HG03469 (cell line): ENCODE results near the gene TNFRSF9.
"Not testable (repeated sequence)": the region's sequence is repeated elsewhere in the genome, so short reads cannot be mapped to it uniquely, and the experiment has no call there.

ENCODE experiments used
- ATAC-seq: cut with Tn5 transposase; IDR thresholded peaks from one replicate; pipeline ENCODE4 v1.9.1; 2021; ENCODE audit warnings: mild to moderate bottlenecking, moderate library complexity, moderate number of reproducible peaks; ENCODE audit not compliant: unreplicated experiment

Gene TNFRSF9

GRCh38 chr1:7961216-7962013 is 20.8 kb upstream of the TNFRSF9 start, which contains the start of gene PARK7:
Gene PARK7 (plus strand): TSS chr1:7961711. CDS start chr1:7962786, 1,075 bp downstream.
- peak; percentile 83 for ATAC-seq

GRCh38 chr1:7960867-7961215 is 20.2 kb upstream of the TNFRSF9 start:
- ATAC-seq: no peak

DNA sequence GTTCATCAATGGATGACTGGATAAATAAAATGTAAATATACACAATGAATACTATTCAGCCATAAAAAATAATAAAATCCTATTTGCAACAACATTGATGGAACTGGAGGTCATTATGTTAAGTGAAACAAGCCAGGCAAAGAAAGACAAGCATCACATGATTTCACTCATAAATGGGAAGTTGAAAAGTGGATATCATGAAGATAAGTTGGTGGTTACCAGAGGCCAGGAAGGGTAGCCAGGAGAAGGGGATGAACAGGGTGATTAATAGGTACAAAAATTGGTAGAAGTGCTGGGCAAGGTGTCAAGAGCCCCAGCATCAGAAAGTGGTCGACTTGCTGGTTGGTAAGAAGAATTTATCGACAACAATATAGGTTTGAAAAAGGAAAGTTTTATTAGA is 19.5 kb upstream of the TNFRSF9 start:
- no peak for ATAC-seq

DNA sequence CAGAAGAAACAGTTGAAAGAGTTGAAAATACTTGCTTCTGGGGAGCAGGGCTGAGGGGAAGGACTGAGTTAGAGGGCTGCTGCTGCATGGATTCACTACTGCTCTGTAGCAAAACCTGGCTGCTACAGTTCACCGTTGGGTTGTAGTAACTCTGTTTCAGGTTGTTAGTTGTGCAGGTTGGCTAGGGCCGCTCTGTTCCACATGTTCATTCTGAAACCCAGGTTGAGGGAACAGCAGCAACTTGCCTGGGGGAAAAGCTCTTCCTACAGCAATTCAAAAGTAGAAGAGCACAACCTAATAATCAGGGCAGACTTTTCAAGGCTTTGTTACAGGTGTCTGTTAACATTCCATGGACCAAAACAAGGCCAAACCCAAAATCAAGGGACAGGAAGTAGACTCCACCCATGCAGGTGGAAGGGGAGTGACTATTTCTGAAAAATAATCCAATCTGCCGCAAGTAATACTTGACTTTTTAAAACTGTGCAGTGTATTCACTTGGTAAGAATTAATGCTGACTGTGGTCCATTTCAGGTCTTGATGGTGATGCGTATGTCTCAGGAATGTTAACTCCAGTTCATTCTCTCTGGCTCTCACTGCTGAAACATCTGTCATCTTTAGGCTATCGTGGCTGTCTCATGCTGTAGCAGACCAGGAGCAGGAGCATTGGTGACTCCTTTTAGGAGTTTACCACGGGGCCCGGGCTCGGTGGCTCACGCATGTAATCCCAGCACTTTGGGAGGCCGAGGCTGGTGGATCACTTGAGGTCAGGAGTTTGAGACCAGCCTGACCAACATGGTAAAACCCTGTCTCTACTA is 15.8 kb upstream of the TNFRSF9 start:
- no peak for ATAC-seq

GRCh38 chr1:7954683-7955082 is 14.0 kb upstream of the TNFRSF9 start:
- no peak for ATAC-seq

DNA sequence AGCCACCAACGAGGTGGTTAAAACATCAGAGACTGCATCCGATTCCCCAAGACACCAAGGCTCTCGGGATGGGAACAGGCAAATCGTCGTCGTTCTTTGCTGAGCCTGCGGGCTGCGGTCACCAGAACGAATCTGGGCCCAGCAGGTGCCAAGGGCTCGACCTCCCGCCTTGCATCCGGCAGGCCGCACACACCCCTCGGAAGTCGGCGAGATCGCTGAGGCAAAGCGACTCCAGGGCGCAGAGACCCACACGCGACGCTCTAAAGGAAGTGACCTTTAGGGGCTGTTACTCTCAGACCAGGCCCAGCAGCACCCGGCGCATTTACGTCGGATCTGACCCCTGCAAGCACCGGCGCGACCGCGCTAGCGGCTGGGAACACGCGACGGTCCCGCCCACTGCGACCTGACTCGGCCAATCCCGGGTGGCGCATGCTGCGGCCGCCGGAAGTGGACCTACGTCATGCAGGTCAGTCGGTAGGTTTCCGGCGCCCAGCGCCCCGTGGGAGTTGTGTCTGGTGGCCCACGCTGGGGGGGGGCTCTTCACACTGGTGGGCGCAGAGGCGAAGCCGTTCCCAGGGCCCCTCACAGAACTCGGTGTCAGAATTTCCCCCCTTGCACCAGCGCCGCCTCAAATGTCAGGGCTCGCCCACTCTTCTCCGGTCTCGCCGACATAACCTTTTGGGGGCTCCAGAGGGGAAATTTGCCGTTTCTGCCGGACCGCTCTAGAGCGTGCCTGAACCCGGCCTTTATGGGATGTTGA is 13.4 kb upstream of the TNFRSF9 start:
- ATAC-seq: peak; percentile 81

- ATAC-seq: not testable (repeated sequence)
Measured at GRCh38 chr1:7952791-7953190, 12.2 kb upstream of the TNFRSF9 start.

GRCh38 chr1:7948960-7949359 is 8.3 kb upstream of the TNFRSF9 start:
- no peak for ATAC-seq

DNA sequence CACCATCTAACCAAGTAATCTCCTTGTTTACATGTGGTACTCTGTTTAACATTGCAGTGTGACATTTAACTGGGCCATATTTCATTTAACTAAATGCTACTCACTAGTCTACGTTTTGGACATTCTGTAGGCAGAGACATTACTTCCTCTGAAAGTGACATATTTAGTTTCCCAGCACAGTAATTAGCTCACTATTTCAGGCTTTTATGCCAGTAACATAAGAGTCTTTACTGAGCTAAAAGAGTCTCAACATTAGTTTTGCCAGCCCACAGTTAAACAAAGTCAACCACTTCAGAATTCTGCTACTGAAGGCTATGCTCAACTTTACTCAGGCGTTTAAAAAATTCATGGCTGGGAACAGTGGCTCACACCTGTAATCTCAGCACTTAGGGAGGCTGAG is 2.6 kb upstream of the TNFRSF9 start:
- ATAC-seq: no peak

DNA sequence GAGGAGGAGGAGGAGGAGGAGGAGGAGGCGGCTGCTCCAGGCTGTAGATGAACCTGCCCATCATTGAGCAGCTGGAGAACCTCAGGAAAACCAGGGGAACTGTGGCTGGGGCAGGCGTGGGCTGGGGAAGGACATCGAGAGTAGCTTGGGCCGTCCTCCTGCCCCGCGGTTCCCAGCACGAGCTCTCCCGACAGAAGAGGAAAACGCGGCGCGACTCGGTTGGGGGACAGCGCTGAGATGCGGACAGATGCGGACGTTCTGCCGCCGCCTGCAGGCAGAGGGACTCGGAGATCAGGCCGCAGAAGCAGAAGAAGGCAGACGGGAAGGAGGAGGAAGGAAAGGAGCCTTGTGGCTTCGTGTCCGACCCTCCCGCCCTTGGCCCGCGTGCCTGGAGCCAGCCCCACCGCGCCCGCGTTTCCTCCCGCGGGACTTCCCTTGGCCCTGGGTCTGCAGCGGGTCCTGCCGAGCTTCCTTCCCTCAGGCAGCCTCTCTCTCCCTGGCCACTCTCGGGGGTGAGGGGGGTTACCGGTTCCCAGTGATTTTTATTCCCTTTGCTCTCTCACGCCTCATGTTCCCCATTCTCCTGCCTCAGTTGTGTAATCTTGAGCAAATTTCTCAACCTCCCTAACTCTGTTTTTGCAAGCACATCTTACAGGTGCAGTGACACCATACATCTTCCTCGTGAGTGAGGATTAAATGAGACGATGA is 1.7 kb upstream of the TNFRSF9 start:
- ATAC-seq: no peak

GRCh38 chr1:7941437-7941793 is 776 bp upstream of the TNFRSF9 start:
- ATAC-seq: no peak

GRCh38 chr1:7940034-7940433 is 605 bp downstream of the TNFRSF9 start:
- ATAC-seq: no peak

DNA sequence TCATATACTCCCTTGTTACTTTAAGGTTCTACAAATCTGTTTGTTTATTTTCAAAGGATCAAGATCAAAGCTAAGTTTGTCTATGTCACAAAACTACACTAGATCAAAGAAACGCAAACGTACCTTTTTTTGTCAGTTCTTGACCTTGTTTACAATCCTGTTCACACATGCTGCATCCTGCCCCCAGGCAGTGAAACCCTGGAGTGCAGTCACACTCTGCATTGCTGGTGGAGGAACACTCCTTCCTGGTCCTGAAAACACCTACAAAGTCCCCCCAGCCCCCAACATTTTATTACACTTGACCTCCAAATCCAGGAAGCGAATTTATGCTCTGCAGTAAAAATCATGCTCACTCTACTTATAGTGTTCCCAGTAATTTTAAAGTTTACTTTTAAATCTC is 2.6 kb downstream of the TNFRSF9 start:
- ATAC-seq: no peak

- ATAC-seq: no peak
Measured at GRCh38 chr1:7932524-7933138, 8.0 kb downstream of the TNFRSF9 start.

- no peak for ATAC-seq
Measured at GRCh38 chr1:7931446-7931812, 9.2 kb downstream of the TNFRSF9 start.

DNA sequence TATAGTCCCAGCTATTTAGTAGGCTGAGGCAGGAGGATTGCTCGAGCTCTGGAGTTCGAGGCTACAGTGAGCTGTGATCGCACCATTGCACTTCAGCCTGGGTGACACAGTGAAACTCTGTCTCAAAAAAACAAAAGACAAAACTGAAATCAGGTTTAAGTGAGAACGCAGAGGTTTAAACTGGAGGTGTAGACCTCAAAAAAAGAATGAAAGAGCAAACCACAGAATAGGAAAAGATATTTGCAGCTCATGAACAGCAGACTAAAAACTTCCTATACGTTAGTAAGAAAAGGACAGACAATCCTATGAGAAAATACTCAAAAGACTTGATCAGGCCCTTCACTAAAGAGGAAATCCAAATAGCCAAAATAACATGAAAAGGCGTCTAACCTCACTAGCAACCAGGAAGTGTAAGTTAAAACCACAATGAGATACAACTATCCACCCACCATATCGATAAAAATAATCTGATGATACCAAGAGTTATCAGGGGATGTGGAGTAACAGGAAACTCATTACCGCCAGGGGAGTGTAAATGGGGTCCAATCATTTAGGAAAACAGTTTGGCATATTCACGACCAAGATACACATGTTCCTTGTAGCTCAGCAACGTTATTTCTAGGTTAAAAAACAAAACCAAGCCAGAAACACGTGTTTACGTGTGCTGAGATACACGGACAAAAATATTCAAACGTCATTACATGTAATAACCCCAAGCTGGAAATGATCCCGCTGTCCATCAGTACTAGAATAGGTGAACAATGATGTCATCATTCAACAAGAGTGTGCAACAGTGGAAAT is 9.8 kb downstream of the TNFRSF9 start:
- no peak for ATAC-seq

- ATAC-seq: no peak
Measured at GRCh38 chr1:7929637-7930036, 11.0 kb downstream of the TNFRSF9 start.

DNA sequence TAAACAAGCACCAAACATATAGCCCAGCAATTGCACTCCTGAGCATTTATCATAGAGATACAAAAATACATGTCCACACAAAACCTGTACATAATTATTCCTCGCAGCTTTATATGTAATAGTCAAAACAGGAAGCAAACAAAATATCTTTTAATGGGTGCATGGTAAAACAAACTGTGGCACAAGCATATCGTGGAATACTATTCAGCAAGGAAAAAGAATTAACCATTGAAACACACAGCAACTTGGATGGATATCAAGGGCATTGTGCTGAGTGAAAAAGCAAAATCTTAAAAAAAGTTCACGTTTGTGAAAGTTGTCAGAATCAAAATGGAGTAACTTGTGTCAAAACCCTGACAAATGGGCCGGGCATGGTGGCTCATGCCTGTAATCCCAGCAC is 12.4 kb downstream of the TNFRSF9 start:
- no peak for ATAC-seq

DNA sequence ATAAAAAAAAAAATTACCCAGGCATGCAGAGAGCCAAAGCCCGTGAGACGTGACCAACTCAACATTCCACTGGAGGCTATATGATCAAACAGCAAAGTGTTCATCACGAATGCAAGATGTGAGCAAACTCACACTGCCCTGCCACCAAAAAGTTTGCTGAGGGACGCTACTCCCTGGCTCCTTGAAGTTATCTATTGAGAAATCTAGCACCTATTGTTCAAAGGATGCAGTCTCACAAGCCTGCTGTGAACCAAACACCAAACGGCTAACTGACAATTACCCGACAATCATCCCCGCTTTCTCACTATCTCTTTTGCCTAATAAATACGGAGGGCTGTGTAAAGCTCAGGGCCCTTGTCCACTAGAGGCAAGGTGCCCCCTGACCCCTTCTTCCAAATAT is 13.6 kb downstream of the TNFRSF9 start:
- not testable (repeated sequence) for ATAC-seq

GRCh38 chr1:7922301-7922700 is 18.3 kb downstream of the TNFRSF9 start:
- no peak for ATAC-seq
